ENCODE data around the gene SOX4. TPM values are rescaled to one million over a fixed set of nuclear protein-coding genes. Genes with fewer than 3 reads are reported as not detected.

Gene SOX4
- polyA plus RNA-seq, 1 donor (not counting 4 experiments of a cell fraction or from before 2014, with no cell fraction given), result 16.3 TPM

- Histone ChIP-seq H3K79me2 (ENCODE audit: control insufficient read depth, insufficient read depth, low read length) (no peaks in the 10 kb centered on the region), H3K4me2 (ENCODE audit: control insufficient read depth, extremely low read depth, insufficient read depth, low read depth, low read length) (no peak overlapping the region), H3K4me1 (ENCODE audit: control insufficient read depth, extremely low read depth, insufficient read depth, low read length) (no peaks in the 10 kb centered on the region), H3K9ac (ENCODE audit: control insufficient read depth, extremely low read depth, insufficient read depth, low read length) (no peak overlapping the region), H2AFZ (ENCODE audit: control insufficient read depth, low read length) (no peak overlapping the region), H3K9me1 (ENCODE audit: control insufficient read depth, extremely low read depth, insufficient read depth, low read length) (no peaks in the 10 kb centered on the region), H3K27me3 (ENCODE audit: control insufficient read depth, extremely low read depth, insufficient read depth, low read length) (no peaks in the 10 kb centered on the region), H3K9me3 (ENCODE audit: control insufficient read depth, low read depth, low read length) (no peaks in the 10 kb centered on the region), H4K20me1 (ENCODE audit: control insufficient read depth, extremely low read depth, insufficient read depth, low read length) (no peaks in the 10 kb centered on the region), H3K36me3 (ENCODE audit: control insufficient read depth in 2 of 2, extremely low read depth in 1 of 2, insufficient read depth in 2 of 2, low read length in 2 of 2) (no peaks in the 10 kb centered on the region), H3K4me3 (ENCODE audit: control insufficient read depth in 2 of 3, extremely low read depth in 1 of 3, insufficient read depth in 2 of 3, low read depth in 1 of 3, low read length in 3 of 3) (no peak overlapping the region), H3K27ac (ENCODE audit: control insufficient read depth, insufficient read depth, low read length) (no peak overlapping the region)
- DNase-seq (ENCODE audit: low read depth, low spot score), result no peak
- TF ChIP-seq, protein P1, sequence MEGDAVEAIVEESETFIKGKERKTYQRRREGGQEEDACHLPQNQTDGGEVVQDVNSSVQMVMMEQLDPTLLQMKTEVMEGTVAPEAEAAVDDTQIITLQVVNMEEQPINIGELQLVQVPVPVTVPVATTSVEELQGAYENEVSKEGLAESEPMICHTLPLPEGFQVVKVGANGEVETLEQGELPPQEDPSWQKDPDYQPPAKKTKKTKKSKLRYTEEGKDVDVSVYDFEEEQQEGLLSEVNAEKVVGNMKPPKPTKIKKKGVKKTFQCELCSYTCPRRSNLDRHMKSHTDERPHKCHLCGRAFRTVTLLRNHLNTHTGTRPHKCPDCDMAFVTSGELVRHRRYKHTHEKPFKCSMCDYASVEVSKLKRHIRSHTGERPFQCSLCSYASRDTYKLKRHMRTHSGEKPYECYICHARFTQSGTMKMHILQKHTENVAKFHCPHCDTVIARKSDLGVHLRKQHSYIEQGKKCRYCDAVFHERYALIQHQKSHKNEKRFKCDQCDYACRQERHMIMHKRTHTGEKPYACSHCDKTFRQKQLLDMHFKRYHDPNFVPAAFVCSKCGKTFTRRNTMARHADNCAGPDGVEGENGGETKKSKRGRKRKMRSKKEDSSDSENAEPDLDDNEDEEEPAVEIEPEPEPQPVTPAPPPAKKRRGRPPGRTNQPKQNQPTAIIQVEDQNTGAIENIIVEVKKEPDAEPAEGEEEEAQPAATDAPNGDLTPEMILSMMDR (optimal IDR thresholded peaks at IDR 0.05 in 1 of 3, IDR thresholded peaks at IDR 0.05 in 1 of 3, conservative IDR thresholded peaks at IDR 0.05 in 1 of 3; ENCODE audit: extremely low read depth in 1 of 3, insufficient read depth in 2 of 3, low read length in 3 of 3), result no peak
- no peak for TF ChIP-seq EZH2 (IDR thresholded peaks at IDR 0.05; ENCODE audit: low read length)
- dilution Hi-C loops (cut with MboI; ENCODE audit: extremely low pct_ligation_motif_present, low sequenced_read_pairs), result no loop called here
- no peak for FAIRE-seq
These were observed 39.3 kb upstream of the SOX4 start for GRCh38 chr6:21554286-21554685.

GRCh38 chr6:21555197-21555596 lies 38.4 kb upstream of the SOX4 start:
- Histone ChIP-seq H3K9ac (ENCODE audit: control insufficient read depth, extremely low read depth, insufficient read depth, low read length) (no peak overlapping the region), H3K9me3 (ENCODE audit: control insufficient read depth, low read depth, low read length) (no peaks in the 10 kb centered on the region), H3K27ac (ENCODE audit: control insufficient read depth, insufficient read depth, low read length) (no peak overlapping the region), H3K36me3 (ENCODE audit: control insufficient read depth in 2 of 2, extremely low read depth in 1 of 2, insufficient read depth in 2 of 2, low read length in 2 of 2) (no peaks in the 10 kb centered on the region), H4K20me1 (ENCODE audit: control insufficient read depth, extremely low read depth, insufficient read depth, low read length) (no peaks in the 10 kb centered on the region), H3K79me2 (ENCODE audit: control insufficient read depth, insufficient read depth, low read length) (no peaks in the 10 kb centered on the region), H3K4me2 (ENCODE audit: control insufficient read depth, extremely low read depth, insufficient read depth, low read depth, low read length) (no peak overlapping the region), H3K4me3 (ENCODE audit: control insufficient read depth in 2 of 3, extremely low read depth in 1 of 3, insufficient read depth in 2 of 3, low read depth in 1 of 3, low read length in 3 of 3) (no peak overlapping the region), H2AFZ (ENCODE audit: control insufficient read depth, low read length) (no peak overlapping the region), H3K9me1 (ENCODE audit: control insufficient read depth, extremely low read depth, insufficient read depth, low read length) (no peaks in the 10 kb centered on the region), H3K4me1 (ENCODE audit: control insufficient read depth, extremely low read depth, insufficient read depth, low read length) (no peaks in the 10 kb centered on the region), H3K27me3 (ENCODE audit: control insufficient read depth, extremely low read depth, insufficient read depth, low read length) (no peaks in the 10 kb centered on the region)
- dilution Hi-C loops (cut with MboI; ENCODE audit: extremely low pct_ligation_motif_present, low sequenced_read_pairs), result no loop called here
- FAIRE-seq, result no peak
- DNase-seq (ENCODE audit: low read depth, low spot score), result no peak
- TF ChIP-seq, protein P1 (optimal IDR thresholded peaks at IDR 0.05 in 1 of 3, IDR thresholded peaks at IDR 0.05 in 1 of 3, conservative IDR thresholded peaks at IDR 0.05 in 1 of 3; ENCODE audit: extremely low read depth in 1 of 3, insufficient read depth in 2 of 3, low read length in 3 of 3), result no peak
- TF ChIP-seq EZH2 (IDR thresholded peaks at IDR 0.05; ENCODE audit: low read length), result no peak
